ENCODE measurements around the gene NIT2.

The NIT2 gene

GRCh38 chr3:100404250-100404548 lies 69.6 kb downstream of the NIT2 start:
- no peak overlapping the region for H3K4me3 ChIP-seq (ENCODE audit: control insufficient read depth, low read depth, low read length)
- TF ChIP-seq CTCF (conservative IDR thresholded peaks at IDR 0.05; ENCODE audit: control insufficient read depth, insufficient read depth, low read depth, low read length): no peak

GRCh38 chr3:100407164-100407563 lies 72.6 kb downstream of the NIT2 start:
- DNase-seq (ENCODE audit: low read depth): no peak
- TF ChIP-seq CTCF (conservative IDR thresholded peaks at IDR 0.05; ENCODE audit: control insufficient read depth, insufficient read depth, low read depth, low read length): no peak
- no peak overlapping the region for H3K4me3 ChIP-seq (ENCODE audit: control insufficient read depth, low read depth, low read length)

More at GRCh38 chr3:100404250-100404548, 69.6 kb downstream of the NIT2 start:
- DNase-seq (ENCODE audit: low read depth): no peak

GRCh38 chr3:100407977-100408532 lies 73.5 kb downstream of the NIT2 start:
- DNase-seq (ENCODE audit: low read depth): peak; percentile 41
- no peak overlapping the region for H3K4me3 ChIP-seq (ENCODE audit: control insufficient read depth, low read depth, low read length)
- no peak for TF ChIP-seq CTCF (conservative IDR thresholded peaks at IDR 0.05; ENCODE audit: control insufficient read depth, insufficient read depth, low read depth, low read length)
